ENCODE results near the gene ANTKMT.

DNA sequence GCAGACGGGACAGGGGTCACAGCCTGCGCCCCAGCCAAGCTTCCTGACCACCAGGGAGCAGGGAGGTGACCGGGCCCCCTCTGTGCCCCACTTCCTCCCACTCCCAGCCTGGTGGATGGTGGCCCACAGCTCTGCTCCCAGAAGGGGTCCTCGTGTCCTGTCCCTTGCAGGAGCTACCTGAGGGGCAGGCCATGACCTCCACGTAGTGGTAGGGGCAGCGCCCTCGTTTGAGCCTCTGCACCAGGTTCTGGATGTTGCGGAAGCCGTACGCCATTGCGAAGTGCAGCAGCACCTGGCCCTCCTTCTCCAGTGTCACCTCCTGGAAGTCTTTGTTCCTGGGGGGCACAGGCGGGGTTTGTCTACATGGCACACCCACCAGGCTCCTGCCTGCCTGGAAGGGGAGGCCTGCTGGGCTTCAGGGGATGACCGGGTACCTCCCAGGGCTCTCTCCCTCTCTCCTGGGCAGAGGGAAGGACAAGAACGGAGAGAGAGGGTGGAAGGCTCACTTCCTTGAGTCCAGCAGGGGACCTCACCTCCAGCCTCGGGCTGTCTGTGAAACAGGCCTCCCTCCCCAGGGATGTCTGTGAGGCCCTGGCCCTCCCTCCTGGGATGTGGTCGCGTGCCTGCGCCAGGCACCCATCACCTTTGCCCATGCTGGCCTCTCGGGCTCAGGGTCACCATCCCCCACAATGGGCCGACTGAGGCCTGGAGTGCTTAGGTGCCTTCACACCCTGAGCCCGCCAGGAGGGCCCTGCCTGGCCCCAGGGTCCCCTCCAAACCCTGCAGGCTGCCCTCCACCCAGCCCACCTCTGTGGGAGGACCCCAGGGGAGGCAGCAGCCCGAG lies 9.9 kb downstream of the ANTKMT start:
- TF ChIP-seq, protein P1, sequence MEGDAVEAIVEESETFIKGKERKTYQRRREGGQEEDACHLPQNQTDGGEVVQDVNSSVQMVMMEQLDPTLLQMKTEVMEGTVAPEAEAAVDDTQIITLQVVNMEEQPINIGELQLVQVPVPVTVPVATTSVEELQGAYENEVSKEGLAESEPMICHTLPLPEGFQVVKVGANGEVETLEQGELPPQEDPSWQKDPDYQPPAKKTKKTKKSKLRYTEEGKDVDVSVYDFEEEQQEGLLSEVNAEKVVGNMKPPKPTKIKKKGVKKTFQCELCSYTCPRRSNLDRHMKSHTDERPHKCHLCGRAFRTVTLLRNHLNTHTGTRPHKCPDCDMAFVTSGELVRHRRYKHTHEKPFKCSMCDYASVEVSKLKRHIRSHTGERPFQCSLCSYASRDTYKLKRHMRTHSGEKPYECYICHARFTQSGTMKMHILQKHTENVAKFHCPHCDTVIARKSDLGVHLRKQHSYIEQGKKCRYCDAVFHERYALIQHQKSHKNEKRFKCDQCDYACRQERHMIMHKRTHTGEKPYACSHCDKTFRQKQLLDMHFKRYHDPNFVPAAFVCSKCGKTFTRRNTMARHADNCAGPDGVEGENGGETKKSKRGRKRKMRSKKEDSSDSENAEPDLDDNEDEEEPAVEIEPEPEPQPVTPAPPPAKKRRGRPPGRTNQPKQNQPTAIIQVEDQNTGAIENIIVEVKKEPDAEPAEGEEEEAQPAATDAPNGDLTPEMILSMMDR (conservative IDR thresholded peaks at IDR 0.05 in 1 of 2, IDR thresholded peaks at IDR 0.05 in 1 of 2; ENCODE audit: extremely low read depth in 1 of 2, insufficient read depth in 1 of 2, low read depth in 1 of 2, low read length in 2 of 2), result no peak
- no peak for TF ChIP-seq EZH2 (IDR thresholded peaks at IDR 0.05; ENCODE audit: borderline replicate concordance, low read length)
